Umbilical cord (tissue), 2 donors: ENCODE results near the gene HTRA2. TPM values are rescaled to one million over a fixed set of nuclear protein-coding genes. Genes with fewer than 3 reads are reported as not detected.

Source experiments
- DNase-seq: peaks from one replicate; pipeline ENCODE4 v3.0.0-alpha.2; 2015; ENCODE audit warnings: low spot score
- total RNA-seq: library from RNA; depleted of rRNA; stranded (reverse); fragments of >200 nt; gene quantifications from one replicate; pipeline ENCODE4 v1.2.3, GENCODE V29; 2014; ENCODE audit warnings: low replicate concordance; ENCODE audit not compliant: insufficient read depth

The HTRA2 gene
- total RNA-seq, 1 donor from 2014 or later = 49.4 TPM

DNA sequence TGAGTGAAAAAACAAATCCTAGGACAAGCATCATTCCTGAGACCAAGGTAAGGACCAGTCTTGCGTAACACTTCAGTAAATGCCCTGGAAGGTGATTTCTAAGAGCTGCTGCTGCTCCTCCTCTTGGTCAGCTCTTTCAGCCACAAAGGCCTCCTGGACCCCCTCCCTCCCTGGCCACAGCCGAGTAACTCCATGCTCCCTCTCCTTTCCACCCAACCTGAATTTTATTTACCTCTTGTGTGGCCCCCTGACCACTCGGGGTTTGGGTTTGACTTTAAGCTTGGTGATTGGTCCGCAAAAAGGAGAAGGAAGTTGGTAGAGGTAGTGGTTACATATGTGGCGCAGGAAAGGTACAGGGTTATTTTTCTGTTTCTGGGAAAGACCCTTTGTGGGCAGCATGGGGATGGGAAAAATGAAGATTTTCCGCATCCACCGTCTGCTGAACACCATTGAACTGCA, 9.2 kb downstream of the HTRA2 start:
- DNase-seq = no peak

DNA sequence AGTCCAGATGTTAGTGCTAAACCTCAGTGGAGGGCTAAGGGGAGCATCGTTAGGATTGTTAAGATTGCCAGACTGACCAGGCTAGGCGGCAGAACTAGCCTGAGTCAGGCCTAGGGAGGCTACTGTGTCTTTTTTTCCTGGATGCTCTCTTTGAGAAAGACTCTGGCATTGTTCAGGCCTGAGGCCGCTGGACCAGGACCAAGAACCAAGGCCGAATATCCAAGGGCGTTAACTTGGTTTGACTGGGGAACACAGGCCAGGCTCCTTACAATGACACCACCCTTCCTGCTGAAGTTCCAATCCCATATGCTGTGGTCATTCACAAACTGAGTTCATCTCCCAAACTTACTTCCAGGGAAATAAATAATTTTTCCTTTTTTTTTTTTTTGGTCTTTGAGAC, 10.6 kb downstream of the HTRA2 start:
- no peak for DNase-seq

DNA sequence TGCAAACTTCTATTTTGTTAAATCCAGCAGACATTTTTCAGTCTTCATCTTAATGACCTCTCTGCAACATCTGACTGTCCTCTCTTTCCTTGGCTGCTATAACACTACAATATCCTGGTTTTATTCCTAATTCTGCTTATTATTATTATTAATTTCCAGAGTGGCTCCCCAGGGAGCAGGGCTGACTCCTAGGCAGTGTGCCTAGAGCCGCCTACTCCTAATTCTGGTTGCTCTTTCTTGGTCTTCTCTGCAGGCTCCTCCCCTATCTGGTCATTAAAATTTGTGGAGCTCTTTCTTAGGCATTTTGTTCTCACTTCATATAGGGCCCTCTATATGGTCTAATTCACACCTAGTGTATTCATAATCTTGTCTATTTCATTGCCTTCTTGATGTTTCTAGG, 13.2 kb downstream of the HTRA2 start:
- DNase-seq = no peak

DNA sequence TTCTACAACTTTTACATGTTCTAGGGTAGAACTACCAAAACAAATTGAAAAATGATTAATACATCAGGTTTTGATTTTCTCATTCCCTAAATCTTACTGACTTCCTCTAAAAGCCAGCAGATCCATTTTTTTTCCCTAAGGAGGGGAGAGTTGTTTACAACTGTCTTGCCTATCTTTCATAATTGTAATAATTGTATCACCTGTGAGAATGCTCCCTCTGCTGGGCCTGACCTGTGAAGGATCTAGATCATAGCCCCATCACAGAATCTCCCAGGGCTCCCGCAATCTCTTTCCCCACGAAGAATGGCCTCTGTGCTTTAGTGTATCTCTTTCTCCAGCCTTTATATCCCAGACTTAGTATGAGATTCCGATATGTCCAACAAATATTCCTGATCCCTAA, 14.9 kb downstream of the HTRA2 start:
- DNase-seq = no peak

DNA sequence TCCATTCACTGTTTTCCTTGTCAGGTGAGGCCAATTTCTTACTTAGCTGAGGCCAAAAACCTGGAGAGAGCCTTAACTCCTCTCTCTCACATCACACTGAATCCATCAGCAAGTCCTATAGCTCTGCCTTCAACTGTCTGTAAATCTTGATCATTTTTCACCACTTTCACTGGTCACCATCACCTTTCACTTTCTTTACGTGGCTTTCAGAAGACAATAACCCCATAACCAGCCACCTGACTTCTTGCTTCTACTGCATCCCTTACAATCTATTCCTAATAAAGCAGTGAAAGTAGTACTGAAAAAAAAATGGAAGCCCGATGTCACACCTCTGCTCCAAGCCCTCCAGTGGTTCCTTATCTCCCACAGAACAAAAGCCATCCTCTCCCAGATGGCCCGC, 16.3 kb downstream of the HTRA2 start:
- DNase-seq = no peak

DNA sequence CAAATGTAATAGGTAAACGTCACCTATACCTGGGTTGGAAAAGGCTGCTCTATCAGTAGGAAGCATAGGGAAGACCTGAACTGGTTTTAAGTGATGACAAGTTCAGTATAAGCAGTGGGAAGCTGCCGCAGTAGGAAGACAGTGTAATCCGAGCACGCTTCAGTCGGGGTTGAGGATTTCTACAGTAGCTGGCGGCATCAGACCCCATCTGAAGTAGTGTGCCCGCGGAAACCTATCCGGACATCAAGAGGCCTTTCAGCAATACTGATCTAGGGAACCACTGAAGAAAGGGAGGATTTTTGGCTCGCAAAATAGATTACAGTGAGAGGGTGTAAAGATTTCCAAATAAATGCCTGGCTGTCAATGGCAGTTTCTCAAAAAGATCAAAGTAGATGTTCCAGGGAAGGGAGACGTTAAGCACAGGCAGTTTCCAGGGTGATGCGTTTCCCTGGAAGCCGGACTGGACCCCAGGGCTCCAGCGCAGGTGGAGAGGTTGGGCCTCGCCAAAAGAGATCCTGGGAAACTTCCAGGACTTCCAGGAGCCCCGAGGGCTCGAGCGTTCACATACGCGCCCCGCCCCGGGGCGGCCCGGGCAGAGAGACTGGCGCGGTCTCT, 18.7 kb downstream of the HTRA2 start:
- no peak for DNase-seq

DNA sequence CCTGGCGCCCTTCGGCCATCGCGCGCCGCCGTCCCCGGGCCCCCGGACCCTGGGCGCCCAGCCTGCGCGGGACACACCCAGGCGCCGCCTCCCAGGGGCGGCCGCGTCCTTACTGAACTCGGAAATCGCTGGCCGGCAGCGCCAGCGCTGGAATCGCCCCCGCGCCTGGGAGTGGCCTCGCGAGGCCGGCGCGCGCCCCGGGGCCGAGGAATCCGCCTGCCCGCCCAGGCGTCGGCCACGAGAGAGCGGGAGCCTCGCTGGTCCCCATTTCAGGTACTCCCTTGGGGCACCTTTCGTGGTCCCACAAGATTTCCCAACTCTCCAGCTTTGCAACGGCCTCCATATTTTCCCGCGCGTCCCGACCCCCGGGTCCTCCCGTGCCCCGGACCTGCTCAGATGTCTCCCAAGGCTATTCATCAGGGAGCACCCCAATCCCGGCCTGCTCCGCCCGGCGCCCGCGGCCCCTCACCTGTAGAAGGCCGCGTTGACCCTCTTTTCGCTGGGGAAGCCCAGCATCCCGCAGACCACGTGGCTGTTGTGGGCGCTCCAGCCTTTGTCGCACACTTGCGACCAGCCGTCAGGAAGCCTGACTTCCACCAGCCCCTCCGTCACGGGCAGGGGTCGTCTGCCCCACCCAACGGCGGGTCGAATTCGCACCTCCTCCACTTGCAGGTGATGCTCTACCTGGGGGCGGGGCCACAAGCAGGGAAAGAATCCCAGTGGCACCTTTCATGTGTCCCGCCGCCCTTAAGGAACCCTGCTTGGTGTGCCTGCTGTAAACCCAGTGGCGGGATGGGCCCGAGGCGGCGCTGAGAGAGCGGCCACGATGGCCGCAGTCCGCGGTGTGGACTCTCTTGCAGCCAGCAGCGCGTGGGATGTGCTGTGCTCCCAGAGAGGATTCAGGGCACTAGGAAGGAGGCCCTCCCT, 19.4 kb downstream of the HTRA2 start:
- DNase-seq = peak; percentile 75

DNA sequence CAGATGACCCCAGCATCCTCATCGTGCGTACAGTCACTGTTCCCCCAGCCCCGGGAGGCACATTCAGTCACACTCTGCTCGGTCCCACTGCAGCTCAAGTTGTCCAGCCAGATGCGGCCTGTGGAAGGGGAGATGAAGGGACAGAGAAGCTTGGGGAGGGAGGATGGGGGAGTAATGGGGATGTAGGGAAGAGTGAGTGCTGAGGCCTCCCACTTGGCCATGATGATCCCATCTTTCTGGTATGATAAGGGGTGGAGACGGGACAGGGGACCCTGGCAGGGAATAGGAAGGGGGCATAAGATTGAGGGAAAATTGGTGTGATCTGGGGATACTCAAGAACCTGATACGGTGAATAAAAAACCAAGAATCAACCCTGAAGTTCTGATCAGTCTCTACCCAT, 20.5 kb downstream of the HTRA2 start:
- DNase-seq = no peak

DNA sequence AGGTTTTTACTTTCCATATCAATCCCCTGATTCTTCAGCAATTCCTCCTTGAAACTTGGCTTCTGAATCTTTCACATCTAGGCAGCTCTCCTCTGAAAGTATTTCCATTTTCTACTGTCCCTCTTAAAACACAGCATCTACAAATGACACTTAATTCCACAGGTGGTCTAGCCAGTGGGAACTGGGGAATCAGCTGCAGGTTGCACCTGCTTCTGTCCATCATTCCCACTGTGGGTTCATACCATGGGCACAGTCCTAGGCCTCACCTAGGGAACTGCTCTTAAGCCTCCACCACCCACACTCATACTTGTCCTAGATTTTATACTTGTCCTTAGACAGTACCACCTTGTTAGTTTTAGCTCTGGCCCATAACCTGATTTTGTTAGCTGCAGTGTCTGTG, 21.8 kb downstream of the HTRA2 start:
- DNase-seq = no peak

DNA sequence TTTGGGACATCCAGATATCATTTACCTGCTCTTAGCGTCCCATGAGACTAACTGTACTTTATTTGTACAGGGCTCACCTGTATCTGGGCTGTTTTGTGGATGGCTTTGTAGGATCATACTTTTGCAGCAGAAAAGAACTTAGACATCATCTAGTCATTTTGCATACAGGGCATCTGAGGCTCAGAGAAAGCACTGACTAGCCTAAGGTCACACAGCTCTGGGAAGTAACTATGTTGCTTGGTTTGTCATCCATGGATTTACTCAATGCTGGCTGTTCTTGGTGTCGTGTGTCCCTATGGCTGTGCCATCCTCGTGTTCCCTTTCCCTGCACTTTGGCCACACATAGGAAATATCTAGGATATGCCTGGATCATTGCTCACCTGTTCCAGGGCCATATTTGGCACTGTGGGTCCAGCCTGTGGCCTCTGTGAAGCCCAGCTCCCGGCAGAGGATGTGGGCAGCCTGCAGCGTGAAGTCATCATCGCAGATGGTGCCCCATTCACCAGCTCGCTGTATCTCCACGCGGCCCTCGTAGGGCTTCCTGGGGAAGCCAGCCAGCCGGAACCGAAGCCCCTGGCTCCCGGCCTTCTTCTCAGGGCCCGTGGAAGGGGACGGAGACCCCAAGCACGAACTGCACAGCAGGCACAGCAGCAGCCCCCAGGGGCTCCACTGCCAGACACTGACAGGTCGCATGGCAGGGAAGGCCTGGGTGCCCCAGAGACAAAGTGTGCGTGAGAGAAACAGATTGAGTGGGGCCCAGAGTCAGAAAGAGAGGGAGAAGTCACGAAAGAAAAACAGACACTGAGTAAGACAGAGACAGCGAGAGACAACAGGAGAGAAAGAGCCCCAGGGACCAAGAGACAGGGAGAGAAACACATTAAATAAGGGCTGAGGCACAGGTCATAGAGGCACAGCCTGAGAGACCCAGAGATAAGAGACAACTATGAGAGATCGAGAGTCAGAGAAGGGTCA, 22.5 kb downstream of the HTRA2 start:
- DNase-seq = no peak

DNA sequence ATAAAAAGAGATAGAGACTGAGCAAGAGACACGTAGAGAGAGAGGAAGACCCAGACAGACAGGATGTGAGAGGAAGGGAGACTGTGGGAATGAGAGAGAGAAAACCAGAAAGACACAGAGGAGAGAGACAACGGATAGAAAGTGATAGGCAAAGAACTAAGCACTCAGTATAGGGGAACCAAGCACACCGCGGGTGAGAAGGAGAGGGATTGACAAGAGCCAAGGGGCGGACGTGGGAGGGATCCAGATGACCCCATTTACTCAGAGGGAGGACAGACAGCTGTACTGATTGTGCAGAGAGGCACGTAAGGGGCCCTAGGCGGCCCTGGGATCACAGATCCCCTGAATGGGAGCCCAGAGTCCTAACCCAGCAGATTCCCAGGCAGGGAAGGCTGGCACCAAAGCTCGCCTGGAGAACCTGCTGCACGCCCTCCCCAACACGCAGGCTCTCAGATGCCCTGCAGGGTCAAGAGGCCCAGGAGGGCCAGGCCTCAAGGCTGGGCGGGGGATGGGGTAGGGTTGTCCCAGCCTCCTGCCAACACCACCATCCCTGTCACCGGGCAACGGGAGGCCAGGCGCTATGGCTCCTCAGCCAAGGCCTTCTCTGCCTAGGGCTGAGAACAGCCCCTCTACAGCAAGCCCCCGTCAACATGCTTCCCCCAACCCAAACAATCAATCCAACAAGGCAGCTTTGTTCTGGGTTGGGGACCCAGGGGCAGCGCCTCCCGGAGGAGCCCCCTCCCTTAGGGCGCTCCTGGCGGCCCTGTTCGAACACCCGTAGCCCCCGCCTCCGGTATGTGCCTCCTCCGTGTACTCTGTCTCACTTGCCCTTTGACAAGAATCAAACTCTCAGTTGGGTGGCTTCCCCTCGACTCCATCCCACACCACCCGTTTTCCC, 23.4 kb downstream of the HTRA2 start:
- DNase-seq = peak; percentile 69

DNA sequence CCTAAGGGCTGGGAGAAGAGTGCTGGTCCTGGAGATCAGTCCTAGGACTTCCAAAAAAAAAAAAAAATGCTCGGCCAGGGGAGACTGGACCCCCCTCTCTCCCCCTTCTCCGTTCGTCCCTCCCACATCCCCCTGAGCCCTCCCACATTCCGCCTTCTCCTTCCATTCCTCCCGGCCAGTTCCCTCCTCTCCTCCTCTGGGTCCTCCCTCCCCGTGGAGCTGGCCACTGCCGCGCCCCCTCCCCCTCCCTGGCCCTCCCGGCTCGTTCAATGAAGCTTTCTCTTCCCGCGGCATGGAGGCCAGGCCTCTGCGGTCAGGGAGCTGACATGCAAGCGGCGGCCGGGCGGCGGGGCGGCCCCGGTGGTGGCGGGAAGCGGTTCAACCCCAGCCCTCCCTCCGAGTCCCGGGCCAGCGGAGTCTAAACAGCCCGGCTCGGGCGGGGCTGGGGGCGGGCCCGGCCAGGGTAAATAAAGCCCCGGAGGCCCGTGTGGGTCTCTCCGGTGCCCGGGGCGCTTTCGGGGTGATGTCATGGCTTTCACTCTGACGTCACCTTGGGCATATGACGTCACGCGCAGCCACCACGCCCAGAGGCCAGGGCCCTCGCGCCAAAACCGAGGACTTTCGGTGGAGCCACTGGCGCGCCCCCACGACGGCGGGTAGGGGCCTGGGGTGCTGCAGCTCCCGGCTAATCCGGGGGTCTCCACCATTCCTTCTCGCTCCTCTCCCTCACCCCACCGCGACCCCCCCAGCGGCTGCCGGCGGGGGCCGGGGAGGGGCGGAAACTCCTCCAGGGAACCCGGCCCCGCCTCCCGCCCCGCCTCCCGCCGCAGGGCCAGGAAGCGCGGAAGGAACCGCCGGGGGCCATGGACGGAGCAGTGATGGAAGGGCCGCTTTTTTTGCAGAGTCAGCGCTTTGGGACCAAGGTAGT, 24.4 kb downstream of the HTRA2 start, which contains the start of the genes DOK1 and LOXL3:
DOK1 (plus strand) TSS at position 829 of the 928 bp plus-strand sequence; CDS start at position 864, 35 bp downstream.
LOXL3 (minus strand) TSS at position 51 of the 928 bp plus-strand sequence. CDS start 1,308 bp downstream, outside the sequence.
- peak; percentile 96 for DNase-seq

DNA sequence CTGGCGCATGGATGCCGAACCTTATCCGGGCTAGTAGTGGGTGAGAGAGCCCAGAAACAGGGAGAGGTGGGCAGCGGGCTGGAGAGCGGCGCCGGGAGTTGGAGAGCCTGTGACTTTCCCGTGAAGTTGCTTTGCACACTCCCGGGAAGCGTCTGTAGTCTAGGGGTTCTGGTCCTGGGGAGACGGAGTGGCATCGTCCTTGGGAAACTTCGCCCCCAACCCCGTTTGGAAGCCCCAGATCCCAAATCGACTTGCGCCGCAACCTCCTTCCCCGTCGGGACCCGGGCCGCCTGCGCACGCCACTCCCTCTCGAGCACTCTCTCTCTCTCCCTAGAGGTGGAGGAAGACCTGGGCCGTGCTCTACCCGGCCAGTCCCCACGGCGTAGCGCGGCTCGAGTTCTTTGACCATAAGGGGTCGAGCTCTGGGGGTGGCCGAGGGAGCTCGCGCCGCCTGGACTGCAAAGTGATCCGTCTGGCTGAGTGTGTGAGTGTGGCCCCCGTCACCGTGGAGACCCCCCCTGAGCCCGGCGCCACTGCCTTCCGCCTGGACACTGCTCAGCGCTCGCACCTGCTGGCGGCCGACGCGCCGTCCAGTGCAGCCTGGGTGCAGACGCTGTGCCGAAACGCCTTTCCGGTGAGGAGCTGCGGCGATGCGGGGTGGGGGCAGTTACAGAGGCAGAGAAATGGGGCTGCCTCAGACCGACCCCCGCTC, 25.2 kb downstream of the HTRA2 start:
- no peak for DNase-seq

DNA sequence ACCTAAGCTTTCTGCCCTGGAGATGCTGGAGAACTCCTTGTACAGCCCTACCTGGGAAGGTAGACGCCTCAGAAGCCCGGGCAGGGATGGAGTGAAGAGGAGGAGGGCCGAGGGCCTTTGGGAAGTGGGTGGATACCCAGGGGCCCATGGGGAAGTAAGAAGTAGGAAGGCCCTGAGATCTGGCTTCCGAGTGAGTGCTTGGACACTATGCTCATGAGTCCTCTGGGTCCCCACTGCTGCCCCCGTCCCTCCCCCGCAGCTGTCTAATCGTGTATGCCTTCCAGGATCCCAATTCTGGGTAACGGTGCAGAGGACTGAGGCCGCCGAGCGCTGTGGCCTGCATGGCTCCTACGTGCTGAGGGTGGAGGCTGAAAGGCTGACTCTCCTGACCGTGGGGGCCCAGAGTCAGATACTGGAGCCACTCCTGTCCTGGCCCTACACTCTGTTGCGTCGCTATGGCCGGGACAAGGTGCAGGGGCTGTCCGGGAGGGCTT, 25.9 kb downstream of the HTRA2 start:
- DNase-seq = no peak

DNA sequence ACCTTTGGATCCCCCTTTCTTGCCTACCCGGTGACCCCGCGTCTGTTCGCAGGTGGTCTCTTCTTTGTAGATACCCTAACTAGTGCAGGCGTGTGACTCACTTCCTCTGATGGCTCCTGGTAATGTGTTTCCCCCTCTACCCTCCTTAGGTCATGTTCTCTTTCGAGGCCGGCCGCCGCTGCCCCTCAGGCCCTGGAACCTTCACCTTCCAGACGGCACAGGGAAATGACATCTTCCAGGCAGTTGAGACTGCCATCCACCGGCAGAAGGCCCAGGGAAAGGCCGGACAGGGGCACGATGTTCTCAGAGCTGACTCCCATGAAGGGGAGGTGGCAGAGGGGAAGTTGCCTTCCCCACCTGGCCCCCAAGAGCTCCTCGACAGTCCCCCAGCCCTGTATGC, 26.4 kb downstream of the HTRA2 start:
- no peak for DNase-seq

DNA sequence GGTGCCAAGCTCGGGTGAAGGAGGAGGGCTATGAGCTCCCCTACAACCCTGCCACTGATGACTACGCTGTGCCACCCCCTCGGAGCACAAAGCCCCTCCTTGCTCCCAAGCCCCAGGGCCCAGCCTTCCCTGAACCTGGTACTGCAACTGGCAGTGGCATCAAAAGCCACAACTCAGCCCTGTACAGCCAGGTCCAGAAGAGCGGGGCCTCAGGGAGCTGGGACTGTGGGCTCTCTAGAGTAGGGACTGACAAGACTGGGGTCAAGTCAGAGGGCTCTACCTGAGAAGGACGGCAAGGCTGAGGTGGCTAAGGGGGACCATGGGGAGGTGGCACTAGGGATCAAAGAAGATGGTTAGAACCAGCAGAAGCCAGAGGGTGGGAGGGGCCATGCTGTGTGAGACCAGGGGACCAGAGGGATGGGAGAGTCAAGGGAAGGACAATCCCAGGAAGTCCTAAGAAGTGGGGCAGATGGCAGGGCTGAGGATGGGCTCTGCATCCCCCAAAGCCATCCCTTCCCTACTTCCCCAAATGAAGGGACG, 27.2 kb downstream of the HTRA2 start:
- no peak for DNase-seq

DNA sequence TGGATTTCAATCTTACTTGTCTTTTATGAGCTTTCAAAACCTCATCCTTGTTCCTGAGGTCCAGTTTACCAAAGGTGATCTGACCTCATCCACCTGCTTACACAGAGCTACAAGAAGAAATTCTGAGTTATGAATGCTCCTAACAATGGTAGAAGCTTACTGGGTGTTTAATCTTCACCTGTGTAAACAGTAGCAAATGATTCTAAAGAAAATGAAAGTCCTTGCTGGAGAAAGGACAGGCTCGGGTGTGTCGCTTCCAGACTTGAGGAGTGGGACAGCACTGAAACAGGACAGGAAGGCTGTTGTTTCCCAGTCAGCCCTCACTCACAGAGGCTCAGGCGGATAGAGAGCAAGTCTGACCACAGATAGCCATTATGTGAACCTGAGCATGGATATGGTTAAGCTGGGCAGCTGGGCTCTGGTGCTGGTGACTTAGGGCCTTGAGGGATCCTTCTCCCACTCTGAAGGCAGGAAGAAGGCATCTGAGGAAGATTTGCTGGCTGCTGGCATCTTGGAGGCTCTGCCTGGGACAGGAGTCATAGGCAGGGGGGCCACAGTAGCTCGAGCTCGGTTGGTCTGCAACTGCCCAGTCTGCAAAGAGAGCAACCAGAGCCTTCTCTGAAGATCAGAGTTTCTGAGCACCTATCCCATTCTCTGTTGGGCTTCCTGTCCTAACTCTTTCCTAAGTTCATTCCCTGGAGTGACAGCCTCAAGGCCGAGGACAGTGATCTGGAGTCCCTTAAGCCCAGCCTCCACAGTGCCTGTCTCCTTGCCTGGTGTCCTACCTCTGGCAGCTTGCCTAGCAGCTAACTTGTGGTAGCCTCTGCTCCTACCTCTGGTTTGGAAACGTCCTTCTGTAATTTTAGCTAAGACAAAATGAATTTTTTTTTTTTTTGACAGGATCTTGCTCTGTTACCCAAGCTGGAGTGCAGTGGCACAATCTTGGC, 28.8 kb downstream of the HTRA2 start:
- DNase-seq = no peak
